AG10803 (cell line): ENCODE results near the gene C1S.

Source experiments
- DNase-seq: peaks from one replicate; pipeline ENCODE4 v3.0.0; 2010; ENCODE audit warnings: low read depth
- H3K4me3 ChIP-seq: 2 replicates; pipeline ENCODE4 v1.5.1; 2011; ENCODE audit warnings: mild to moderate bottlenecking, low read length, control low read depth
- TF ChIP-seq, protein P1 (sequence below): conservative IDR thresholded peaks from 2 replicates; pipeline ENCODE4 v1.5.1; 2011; ENCODE audit warnings: mild to moderate bottlenecking, low read length, control low read depth, inconsistent platforms

C1S gene

DNA sequence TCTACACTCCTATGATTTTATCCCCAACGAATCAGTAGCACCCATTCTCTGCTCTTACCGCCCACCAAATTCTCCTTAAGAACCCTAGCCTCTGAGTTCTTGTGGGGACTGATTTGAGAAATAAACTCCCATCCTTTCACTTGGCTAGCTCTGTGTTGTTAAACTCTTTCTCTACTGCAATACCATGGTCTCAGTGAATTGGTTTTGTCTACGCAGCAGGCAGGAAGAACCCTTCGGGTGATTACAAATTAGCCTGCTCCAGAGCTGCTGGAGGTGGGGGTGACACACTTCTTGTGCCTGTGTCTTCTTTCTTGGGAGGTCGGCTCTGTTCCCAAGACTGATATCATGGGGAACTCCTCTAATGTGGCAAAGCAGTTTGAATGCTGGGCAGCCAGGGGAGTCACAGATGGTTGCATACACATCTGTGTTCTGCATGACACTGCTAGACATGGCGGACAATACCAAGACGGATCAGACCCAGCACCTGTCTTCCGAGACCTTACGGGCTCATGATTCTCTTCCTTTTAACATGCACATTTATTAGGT lies 1.6 kb upstream of the C1S start:
- no peak overlapping the region for H3K4me3 ChIP-seq
- TF ChIP-seq, protein P1, sequence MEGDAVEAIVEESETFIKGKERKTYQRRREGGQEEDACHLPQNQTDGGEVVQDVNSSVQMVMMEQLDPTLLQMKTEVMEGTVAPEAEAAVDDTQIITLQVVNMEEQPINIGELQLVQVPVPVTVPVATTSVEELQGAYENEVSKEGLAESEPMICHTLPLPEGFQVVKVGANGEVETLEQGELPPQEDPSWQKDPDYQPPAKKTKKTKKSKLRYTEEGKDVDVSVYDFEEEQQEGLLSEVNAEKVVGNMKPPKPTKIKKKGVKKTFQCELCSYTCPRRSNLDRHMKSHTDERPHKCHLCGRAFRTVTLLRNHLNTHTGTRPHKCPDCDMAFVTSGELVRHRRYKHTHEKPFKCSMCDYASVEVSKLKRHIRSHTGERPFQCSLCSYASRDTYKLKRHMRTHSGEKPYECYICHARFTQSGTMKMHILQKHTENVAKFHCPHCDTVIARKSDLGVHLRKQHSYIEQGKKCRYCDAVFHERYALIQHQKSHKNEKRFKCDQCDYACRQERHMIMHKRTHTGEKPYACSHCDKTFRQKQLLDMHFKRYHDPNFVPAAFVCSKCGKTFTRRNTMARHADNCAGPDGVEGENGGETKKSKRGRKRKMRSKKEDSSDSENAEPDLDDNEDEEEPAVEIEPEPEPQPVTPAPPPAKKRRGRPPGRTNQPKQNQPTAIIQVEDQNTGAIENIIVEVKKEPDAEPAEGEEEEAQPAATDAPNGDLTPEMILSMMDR, result no peak
- DNase-seq, result no peak

- H3K4me3 ChIP-seq, result no peak overlapping the region
- no peak for DNase-seq
- TF ChIP-seq, protein P1, result no peak
These were observed 738 bp upstream of the C1S start for GRCh38 chr12:7059780-7060179.

- peak overlapping the region; percentile 80 for H3K4me3 ChIP-seq
- TF ChIP-seq, protein P1, result peak; percentile 14; the same call in 1 of the 2 replicates
- peak; percentile 13 for DNase-seq
These were observed 620 bp downstream of the C1S start for GRCh38 chr12:7061138-7061537.

- TF ChIP-seq, protein P1, result no peak
- peak overlapping the region; percentile 80 for H3K4me3 ChIP-seq
- DNase-seq, result no peak
These were observed 1.1 kb downstream of the C1S start for GRCh38 chr12:7061596-7061995.

GRCh38 chr12:7064516-7064915 lies 4.0 kb downstream of the C1S start:
- no peak for DNase-seq
- H3K4me3 ChIP-seq, result no peak overlapping the region
- TF ChIP-seq, protein P1, result no peak

DNA sequence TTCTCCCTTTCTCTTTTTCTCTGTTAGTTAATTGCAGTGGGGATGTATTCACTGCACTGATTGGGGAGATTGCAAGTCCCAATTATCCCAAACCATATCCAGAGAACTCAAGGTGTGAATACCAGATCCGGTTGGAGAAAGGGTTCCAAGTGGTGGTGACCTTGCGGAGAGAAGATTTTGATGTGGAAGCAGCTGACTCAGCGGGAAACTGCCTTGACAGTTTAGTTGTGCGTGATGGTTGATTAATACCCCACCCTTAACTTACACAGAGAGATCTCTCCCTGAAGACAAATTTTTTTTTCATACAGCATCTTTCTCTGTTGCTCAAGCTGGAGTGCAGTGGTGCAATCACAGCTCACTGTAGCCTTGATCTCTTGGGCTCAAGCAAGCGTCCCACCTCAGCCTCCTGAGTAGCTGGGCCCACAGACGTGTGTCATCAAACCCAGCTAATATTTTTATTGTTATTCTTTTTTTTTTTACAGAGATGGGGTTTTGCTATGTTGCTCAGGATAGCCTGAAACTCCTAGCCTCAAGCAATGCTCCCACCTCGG lies 4.6 kb downstream of the C1S start:
- TF ChIP-seq, protein P1, result no peak
- H3K4me3 ChIP-seq, result no peak overlapping the region
- no peak for DNase-seq

- no peak overlapping the region for H3K4me3 ChIP-seq
- DNase-seq, result no peak
- TF ChIP-seq, protein P1, result no peak
These were observed 6.1 kb downstream of the C1S start for GRCh38 chr12:7066596-7066995.
